Heart left ventricle (tissue), 13 donors: ENCODE results near the gene PHF1.
A peak's percentile ranks its signal among the peaks of the same experiment; 100 is the strongest.

ENCODE experiments used
- CTCF ChIP-seq, 12 donors: fragments of 200-600 bp; sonication (generic) in 4 of 12; IDR thresholded peaks; one replicate each; pipeline versions ENCODE4 v1.5.0 to v1.8.0; 2018 to 2022; ENCODE audit warnings: antibody characterized with exemption in 12 of 12, mild to moderate bottlenecking in 5 of 12
- POLR2A ChIP-seq, 2 donors: fragments of 450-650 bp; IDR thresholded peaks; one replicate each; pipeline ENCODE4 v1.6.1; 2017; ENCODE audit warnings: antibody characterized with exemption in 2 of 2, mild to moderate bottlenecking in 2 of 2, moderate library complexity in 2 of 2
- donor health status: ischemic (EF 13 %, LVEDD 7.1; RV severe dilation, severe dysfunction).
- donor health status: DM: no; HTN: yes; CAD: no.
- donor health status: DM: no; HTN: no; CAD: no.
- donor health status: ischemic (EF 25% LVEDD 6.9; RV normal size, moderate dysfunction).
- donor health status: ischemic (EF 25% LVEDD 5.7; RV mildly dilated, moderate dysfunction).
- donor health status: ischemic (EF 35%, LVEDD 5.7; RV mildly dilated, moderate dysfunction).
- donor health status: nonischemic (EF 11% LVEDD 7.7; RV severe dilation, severe dysfunction).
- donor health status: DM: yes; HTN: yes; CAD: no.
- donor health status: PGD.
- donor health status: ischemic (EF 29% LVEDD 5.4; RV normal size, mild dysfunction).
- donor health status: nonischemic (EF 23%, LVEDD 6.1; RV moderate dilation, normal function).

GRCh38 chr6:33410711-33411631, at the start of gene PHF1:
- peak in 4 of 12 donors; percentile 19 to 38 (median 28) for TF ChIP-seq CTCF (IDR thresholded peaks at IDR 0.05)
- TF ChIP-seq POLR2A (IDR thresholded peaks at IDR 0.05), result peak in 1 of 2 donors; percentile 55
